DMS53 treated with DMSO at 0.1 percent for 48 hours (cell line): ENCODE data around the gene NPPB.
"Not testable (repeated sequence)": the region's sequence is repeated elsewhere in the genome, so short reads cannot be mapped to it uniquely, and the experiment has no call there.

Source experiments
- DNase-seq: peaks from one replicate; lab custom pipeline; 2025; ENCODE audit not compliant: unreplicated experiment; lab: John Stamatoyannopoulos, UW

Gene NPPB

GRCh38 chr1:11858613-11858967 lies at the start of gene NPPB:
Gene NPPB (minus strand): TSS chr1:11858945. CDS start chr1:11858833, 112 bp downstream.
- no peak for DNase-seq

GRCh38 chr1:11908095-11908675 lies 49.4 kb upstream of the NPPB start:
- peak; percentile 90 for DNase-seq

DNA sequence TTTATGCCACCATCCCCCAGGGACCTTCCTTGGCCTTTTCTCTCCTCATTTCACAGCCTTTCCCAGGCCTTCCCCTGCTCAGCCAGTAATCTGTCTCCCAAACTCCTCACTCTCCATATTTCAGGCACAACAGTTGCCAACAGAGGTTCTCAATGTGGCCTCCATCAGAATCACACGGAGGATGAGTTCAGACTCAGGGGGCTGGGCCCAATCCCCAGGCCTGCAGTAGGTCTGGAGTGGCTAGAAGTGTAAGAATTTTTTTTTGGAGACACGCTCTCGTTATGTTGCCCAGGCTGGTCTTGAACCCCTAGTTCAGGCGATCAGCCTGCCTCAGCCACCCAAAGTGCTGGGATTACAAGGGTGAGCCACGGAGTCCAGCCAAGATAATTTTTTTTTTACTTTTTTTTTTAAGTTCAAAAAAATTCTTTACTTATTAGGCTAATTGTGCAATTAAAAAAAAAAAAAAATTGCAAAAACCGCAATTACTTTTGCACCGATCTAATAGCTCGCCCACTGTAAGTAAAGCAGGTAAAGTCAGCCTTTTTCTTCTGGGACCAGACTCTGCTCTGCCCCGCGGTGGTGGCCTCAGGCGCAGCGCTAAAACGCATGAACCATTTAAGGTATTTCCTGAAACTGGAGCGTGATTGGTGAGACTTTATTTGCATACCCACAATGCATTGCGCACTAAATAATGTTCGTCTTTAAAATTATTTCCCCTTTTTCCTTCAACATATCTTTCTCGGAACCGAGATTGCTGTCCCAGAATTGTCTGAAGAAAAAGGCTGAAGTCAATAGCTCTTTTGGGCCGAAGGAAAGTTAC lies 48.7 kb upstream of the NPPB start:
- DNase-seq, result peak; percentile 93

DNA sequence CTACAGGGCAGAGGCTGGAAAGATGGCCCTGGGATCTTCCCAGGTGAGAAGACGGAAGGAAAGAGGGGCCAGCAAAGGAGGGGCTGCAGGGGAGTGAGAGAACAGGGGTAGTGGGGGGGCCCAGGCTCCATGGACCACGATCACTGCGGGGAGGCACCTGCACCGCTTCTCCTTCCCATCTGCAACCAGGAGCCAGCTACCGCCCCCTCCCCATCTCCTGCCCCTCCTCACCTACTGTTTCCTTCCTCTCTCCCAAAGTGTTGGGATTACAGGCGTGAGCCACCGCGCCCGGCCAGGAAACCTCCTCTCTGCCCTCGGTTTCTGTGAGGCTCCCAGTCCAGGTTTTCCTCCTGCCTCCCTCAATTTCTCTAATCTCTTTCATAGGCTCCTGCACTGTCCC lies 48.1 kb upstream of the NPPB start:
- DNase-seq, result no peak

DNA sequence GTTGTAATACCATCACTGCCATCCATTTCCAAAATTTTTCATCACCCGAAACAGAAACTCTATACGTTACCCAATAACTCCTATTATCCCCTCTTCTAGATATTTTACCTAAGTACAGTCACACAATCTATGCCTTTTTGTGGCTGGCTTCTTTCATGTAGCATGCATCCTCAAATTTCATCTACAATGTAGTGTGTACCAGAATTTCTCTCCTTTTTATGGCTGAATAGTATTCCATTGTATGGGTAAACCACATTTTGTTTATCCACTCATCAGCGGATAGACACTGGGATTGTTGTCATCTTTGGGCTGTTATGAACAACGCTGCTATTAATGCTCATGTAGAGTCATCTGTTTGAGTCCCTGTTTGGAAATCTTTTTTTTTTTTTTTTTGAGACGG lies 46.2 kb upstream of the NPPB start:
- DNase-seq, result no peak

DNA sequence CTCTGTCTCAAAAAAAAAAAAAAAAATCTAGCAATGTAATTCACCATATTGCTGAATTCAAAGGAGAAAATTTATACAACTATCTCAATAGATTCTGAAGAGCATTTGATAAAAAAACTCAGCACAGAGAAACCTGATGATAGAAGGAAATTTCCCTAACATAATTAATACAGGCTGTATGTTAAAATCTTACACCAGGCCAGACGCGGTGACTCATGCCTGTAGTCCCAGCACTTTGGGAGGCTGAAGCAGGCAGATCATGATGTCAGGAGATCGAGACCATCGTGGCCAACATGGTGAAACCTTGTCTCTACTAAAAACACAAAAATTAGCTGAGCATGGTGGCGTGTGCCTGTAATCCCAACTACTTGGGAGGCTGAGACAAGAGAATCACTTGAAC lies 45.4 kb upstream of the NPPB start:
- not testable (repeated sequence) for DNase-seq

DNA sequence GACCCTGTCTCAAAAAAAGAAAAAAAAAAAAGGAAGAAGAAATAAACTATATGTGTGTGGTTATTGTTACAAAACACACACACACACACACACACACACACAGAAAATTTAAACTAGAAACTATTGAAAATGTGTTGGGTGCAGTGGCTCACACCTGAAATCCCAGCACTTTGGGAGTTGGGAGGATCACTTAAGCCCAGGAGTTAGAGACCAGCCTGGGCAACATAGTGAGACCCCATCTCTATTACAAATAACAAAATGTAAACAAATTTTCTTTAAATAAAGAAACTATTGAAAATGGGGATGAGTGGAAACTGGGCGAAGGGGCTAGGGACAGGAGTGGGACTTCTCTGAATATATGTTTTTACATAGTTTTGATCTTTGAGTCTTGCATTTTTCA lies 44.5 kb upstream of the NPPB start:
- DNase-seq, result no peak

- not testable (repeated sequence) for DNase-seq
Measured at GRCh38 chr1:11901446-11901845, 42.7 kb upstream of the NPPB start.

GRCh38 chr1:11898831-11899467 lies 40.2 kb upstream of the NPPB start:
- DNase-seq, result no peak

DNA sequence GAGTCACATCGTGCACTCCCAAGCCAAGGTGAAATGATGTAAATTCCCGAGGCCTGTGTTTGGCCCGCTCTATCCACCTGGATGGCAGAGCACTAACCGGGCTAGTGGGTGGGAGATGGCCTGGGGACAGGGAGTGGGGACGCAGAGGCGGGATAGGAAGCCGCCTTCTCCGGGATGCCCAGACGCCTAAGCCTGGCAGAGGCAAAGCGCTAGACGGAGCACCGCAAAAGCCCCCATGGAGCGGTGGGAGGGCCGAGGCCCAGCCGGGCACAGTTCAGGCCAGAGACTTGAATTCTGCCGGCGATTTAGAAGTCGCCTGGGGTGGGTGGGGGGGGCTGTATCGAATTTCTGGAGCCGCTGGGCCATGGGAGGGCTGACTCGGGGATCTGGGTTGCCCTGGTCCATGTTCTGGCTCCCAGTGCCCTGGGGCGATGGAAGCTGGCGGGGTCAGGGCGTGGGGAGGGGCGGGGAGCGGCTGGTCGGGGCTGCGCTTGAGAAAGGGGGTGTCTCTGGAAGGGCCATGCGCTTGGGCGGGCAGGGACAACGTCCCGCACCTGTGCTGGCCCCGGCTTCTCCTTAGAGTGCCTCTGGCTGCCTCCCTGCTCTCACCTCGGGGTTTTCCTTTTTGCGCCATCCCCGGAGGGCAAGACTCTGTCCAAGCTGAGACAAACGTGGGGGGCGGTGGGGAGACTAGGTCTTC lies 39.5 kb upstream of the NPPB start:
- no peak for DNase-seq

- not testable (repeated sequence) for DNase-seq
Measured at GRCh38 chr1:11894501-11894900, 35.8 kb upstream of the NPPB start.

DNA sequence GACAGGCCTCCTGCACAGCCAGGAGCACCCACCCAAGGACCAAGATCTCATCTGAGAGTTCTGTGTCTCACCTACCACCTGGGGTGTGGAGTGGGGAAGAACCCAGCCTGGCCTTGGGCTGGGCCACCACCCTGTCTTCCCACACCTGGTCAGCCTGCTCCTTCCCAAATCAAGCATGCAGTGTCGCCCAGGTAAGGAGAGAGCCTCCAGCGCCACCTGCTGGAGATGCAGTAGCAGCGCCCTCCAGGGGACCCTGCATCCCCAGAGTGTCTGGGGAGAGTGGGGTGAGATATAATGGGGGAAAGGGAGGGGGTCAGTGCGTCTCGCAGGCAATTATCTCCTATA lies 35.1 kb upstream of the NPPB start:
- DNase-seq, result peak; percentile 50

- no peak for DNase-seq
Measured at GRCh38 chr1:11891433-11892186, 32.9 kb upstream of the NPPB start.

- no peak for DNase-seq
Measured at GRCh38 chr1:11888877-11889208, 30.1 kb upstream of the NPPB start.

DNA sequence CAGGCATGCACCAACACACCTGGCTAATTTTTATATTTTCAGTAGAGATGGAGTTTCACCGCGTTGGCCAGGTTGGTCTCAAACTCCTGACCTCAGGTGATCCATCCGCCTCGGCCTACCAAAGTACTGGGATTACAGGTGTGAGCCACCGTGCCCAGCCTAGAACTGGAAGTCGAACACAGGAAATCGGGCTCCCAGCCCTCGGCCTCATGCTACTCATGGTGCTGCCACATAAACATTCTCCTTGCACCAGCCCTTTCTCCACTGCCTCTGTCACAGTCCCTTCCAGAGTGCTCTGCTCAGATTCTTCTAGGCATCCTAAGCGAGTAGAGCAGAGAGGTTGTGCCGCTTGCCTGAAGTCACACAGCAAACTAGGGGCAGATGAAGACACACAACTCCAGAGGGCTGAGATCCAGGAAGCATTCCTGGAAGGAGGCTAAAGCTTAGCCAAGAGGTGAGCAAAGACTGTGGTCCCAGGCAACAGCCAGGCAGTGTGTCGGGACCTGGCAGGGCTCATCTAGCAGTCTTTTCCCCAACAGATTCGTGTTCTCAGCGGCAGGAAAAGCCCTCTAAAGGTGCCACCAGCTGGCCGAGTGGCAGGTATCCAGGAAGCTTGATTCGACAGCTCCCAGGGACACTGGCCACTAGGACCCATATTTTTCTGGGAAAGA lies 29.6 kb upstream of the NPPB start:
- no peak for DNase-seq

DNA sequence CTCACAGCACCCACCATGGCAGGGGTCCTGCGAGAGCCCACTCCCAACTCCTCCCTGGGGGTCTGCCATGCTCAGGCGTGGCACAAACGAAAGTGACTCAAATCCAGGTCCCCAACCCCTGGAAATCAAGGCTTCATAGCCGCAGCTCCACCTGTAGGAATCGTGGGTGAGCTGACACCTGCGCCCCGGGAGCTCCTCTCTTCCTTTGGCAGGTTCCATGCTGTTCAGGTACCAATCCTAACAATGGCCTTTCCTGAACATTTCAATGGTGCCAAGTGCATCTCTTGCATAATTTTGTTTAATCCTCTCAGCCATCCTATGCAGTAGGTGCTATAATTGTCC lies 28.9 kb upstream of the NPPB start:
- DNase-seq, result no peak

DNA sequence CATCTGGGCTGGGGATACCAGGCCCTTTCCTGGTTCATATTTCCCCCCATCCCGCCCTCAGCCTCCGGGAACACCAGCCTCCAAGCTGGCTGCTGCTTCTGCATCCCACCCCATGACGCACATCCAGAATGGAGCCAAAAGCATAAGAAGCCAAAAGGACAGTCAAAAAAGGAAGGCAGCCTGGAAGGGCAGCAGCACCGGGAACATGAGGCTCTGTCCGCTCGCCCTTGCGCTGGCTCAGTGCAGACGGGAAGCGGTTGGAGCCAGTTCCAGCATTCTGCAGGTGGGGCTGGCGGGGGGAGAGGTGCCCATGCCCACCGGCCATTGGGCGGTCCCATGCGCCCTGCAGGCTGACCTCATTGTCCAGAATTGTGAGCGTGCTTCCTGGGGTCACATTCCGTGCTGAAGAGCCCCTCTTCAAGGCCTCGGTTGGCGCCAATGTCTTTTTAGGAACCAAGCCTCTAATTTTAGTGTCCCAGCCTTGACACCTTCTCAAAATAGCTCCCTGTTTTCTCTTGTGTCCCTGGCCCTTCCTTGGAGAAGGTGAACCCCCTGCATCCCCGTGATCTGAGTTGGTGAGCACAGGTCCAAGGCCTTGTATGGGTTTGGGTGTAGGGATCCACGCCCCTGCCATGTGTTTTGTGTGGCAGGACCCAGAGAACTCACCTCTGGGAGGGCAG lies 28.4 kb upstream of the NPPB start:
- DNase-seq, result no peak

DNA sequence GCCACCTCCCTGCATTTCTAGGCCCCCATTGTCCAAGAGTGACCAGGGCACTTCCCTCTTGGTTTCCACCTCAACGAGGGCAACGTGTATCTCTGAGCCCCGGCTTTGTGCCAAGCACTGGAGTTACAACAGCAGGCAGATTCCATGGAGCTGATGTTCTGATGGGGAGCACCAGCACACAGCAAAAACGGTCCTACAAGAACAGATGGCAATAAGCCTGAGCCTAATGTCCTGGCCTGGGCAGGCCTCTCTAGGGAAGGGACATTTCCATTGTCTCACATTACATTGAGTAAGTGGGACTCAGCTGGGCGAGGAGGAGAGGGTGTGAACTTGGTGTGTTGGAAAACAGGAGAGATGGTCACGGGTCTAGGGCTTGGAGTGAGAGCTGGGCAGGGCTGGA lies 27.2 kb upstream of the NPPB start:
- DNase-seq, result no peak

DNA sequence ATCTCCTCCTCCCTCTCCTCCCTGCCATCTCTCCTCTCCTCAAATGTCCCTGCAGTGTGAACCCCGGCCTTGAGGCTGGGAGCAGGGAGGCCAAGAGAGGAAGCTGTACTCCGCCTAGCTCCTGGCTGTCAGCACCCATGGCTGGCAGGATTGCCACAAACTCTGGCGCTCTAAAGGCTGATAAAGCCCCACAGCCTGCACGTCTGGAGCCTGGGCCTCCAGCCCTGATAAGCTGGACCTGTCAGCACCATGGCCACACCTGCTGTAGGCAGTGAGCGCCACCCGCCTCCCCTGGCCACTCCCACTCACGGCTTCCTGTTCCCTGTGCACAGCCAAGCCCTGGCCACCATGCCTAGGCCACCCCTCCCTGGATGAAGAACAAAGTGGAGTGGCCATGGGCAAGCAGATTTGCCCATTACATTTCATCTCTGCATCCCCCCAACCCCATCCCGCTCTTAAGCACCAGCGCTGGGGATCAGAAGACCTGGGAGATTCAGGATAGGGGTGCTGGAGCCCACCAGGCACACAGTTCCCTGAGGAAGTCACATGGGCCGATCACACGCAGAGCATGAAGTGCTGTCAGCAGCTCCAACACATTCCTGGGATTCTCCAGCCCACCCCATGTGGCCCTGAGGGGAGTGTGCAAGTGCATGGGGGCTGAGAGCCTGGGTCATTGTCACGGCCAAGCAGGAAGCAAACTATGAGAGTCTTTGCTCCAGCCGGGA lies 24.2 kb upstream of the NPPB start:
- no peak for DNase-seq
